GM12801 (cell line): ENCODE data around the gene CPNE2.

Experiments used
- CTCF ChIP-seq: IDR thresholded peaks from one replicate; pipeline ENCODE4 v1.5.1; 2011; ENCODE audit warnings: control low read depth; ENCODE audit not compliant: insufficient read length; ENCODE audit errors: extremely low read depth

The CPNE2 gene

GRCh38 chr16:57166451-57166850 lies 74.1 kb downstream of the CPNE2 start:
- TF ChIP-seq CTCF, result no peak

- no peak for TF ChIP-seq CTCF
These were observed 74.6 kb downstream of the CPNE2 start for GRCh38 chr16:57166951-57167350.

GRCh38 chr16:57167538-57167937 lies 75.2 kb downstream of the CPNE2 start:
- TF ChIP-seq CTCF, result no peak

DNA sequence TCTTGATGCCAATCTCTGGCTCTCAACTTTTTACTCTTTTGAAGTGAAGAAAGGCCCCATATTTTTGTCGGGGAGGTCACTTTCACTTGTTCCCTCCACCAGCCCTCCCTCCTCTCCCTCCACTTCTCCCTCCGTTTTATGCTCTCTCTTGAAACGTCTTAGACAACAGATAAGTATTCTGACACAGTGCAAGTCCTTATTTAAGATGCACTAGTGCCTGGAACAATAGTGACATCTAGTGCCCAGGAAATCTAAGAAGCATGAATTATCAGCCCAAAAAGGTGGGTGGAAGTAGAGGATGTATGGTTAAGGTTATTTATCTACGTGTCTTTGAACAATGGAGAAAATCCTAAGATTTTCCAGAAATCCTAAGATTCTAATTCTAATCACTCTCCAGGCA lies 75.6 kb downstream of the CPNE2 start:
- no peak for TF ChIP-seq CTCF

GRCh38 chr16:57169327-57169726 lies 76.9 kb downstream of the CPNE2 start:
- TF ChIP-seq CTCF, result no peak

- TF ChIP-seq CTCF, result no peak
These were observed 80.4 kb downstream of the CPNE2 start for GRCh38 chr16:57172721-57173290.

DNA sequence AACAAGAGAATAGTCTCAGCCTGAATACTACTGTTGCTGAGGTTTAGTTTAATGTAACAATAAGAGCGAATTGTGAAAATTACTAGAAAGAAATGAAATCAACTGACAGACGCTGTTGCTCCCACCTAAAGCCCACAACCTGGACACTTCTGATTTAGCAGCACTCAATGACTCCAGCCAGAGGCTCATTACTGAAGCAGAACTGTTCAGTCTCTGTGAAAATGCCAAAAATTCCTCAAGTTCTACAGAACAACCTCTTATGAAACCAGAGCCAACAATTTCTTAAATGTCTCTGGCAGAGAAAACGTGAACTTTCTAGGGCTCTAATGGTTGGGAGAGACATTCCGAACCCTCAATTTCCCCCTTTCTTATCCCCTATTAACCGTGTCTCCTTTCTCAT lies 83.5 kb downstream of the CPNE2 start:
- TF ChIP-seq CTCF, result no peak
